GM12892 (cell line): ENCODE measurements around the gene RO60.

Experiments used
- POLR2A ChIP-seq: IDR thresholded peaks from 2 replicates; pipeline ENCODE4 v1.6.1; 2011; ENCODE audit warnings: low read depth, low read length, control low read depth
- POLR2AphosphoS5 ChIP-seq: IDR thresholded peaks from 2 replicates; pipeline ENCODE4 v1.6.1; 2011; ENCODE audit warnings: low read depth, low read length, control low read depth
- TAF1 ChIP-seq: IDR thresholded peaks from 2 replicates; pipeline ENCODE4 v1.6.1; 2011; ENCODE audit warnings: low read depth, mild to moderate bottlenecking, control low read depth, low read length, borderline replicate concordance

DNA sequence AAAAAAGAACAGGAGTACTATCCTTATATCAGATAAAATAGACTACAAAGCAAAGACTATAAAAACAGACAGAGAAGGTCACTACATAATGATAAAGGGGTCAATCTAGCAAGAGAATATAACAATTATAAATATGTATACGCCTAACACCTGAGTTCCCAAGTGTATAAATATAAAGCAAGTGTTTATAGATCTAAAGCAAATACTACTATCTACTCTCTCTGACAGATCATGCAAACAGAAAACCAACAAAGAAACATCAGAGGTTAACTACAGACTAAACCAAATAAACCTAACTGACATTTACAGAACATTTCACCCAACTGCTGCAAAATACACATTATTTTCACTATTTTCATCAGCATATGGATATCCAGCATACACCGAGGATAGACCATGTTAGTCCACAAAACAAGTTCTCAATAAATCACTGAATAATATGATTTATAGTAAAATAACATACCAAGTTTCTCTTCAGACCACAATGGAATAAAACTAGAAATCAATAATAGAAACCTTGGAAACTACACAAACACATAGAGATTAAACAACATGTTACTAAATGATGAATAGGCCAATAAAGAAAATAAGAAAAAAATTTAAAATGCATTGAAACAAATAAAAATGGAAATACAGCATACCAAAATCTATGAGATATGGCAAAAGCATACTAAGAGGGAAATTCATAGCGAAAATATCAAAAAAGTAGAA, 22.9 kb upstream of the RO60 start:
- no peak for TF ChIP-seq POLR2A
- no peak for TF ChIP-seq POLR2AphosphoS5
- TF ChIP-seq TAF1 = no peak
